ENCODE measurements around the gene UBE2S. TPM values are rescaled to one million over a fixed set of nuclear protein-coding genes. Genes with fewer than 3 reads are reported as not detected.
"Not testable (repeated sequence)": the region's sequence is repeated elsewhere in the genome, so short reads cannot be mapped to it uniquely, and the experiment has no call there.

UBE2S gene
- total RNA-seq, 1 donor from 2014 or later = 82.6 TPM

- no peaks in the 10 kb centered on the region for H3K9me3 ChIP-seq
- H3K36me3 ChIP-seq = peaks cover 16 to 27% of the 10 kb centered on the region in 2 donors
- H3K27ac ChIP-seq = peak overlapping the region; percentile 96 to 99
- peak overlapping the region; percentile 86 to 92 for H3K4me3 ChIP-seq
- DNase-seq (ENCODE audit: low spot score in 2 of 2) = peak in 1 of 2 donors; percentile 71
- TF ChIP-seq, protein P1, sequence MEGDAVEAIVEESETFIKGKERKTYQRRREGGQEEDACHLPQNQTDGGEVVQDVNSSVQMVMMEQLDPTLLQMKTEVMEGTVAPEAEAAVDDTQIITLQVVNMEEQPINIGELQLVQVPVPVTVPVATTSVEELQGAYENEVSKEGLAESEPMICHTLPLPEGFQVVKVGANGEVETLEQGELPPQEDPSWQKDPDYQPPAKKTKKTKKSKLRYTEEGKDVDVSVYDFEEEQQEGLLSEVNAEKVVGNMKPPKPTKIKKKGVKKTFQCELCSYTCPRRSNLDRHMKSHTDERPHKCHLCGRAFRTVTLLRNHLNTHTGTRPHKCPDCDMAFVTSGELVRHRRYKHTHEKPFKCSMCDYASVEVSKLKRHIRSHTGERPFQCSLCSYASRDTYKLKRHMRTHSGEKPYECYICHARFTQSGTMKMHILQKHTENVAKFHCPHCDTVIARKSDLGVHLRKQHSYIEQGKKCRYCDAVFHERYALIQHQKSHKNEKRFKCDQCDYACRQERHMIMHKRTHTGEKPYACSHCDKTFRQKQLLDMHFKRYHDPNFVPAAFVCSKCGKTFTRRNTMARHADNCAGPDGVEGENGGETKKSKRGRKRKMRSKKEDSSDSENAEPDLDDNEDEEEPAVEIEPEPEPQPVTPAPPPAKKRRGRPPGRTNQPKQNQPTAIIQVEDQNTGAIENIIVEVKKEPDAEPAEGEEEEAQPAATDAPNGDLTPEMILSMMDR (IDR thresholded peaks at IDR 0.05) = no peak
- peaks cover 11 to 13% of the 10 kb centered on the region in 2 donors for H3K4me1 ChIP-seq
- intact Hi-C loops (cut with DNase I) = loop anchor here (1.0 to 10.0 kb wide), 6 partner anchors 21 to 1540 kb away; partner anchors contain the start of genes LENG9, MYADM, PPP1R12C and ZSCAN5A
- no peaks in the 10 kb centered on the region for H3K27me3 ChIP-seq
Observed at GRCh38 chr19:55406826-55407549, 600 bp downstream of the UBE2S start.

DNA sequence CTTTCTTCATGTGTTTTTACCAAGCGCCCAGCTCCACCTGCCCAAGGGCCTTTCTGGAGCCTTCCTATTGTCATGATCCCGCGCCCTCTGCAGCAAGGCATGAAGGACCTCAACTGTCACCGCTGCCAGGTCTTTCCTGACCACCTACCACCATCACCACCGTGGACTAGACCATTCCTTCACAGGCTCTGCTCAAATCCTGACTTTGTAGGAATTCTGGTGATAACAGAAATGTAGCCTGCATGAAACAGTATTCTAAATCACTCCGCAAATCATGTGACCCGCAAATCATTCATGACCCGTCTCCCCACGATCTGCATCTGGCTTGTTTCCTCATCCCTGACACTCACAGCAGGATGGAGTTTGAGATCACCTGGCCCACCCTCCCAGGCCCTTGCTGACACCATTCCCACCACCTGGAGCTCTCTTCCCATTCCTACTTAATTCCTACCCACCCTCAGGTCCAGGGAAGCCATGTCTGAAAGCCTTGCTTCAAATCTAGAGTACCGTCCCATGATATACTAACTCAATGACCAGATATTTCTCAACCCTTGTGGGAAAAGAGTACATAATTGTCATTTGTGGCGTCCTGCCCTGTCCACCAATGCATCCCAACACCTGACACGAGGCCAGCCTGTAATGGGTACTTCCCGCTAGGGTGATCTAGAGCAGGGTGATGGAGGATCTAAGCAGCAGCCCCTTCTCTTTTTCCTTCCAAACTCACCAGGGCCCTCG, 1.3 kb downstream of the UBE2S start:
- peak overlapping the region; percentile 86 to 92 for H3K4me3 ChIP-seq
- H3K9me3 ChIP-seq = no peaks in the 10 kb centered on the region
- H3K27me3 ChIP-seq = no peaks in the 10 kb centered on the region
- peaks cover 11 to 13% of the 10 kb centered on the region in 2 donors for H3K4me1 ChIP-seq
- no peak overlapping the region for H3K27ac ChIP-seq
- intact Hi-C loops (cut with DNase I) = loop anchor here (5.0 to 10.0 kb wide), 5 partner anchors 96 to 1539 kb away; partner anchors contain the start of genes LENG9, MYADM, PPP1R12C and ZSCAN5A
- no peak for DNase-seq (ENCODE audit: low spot score in 2 of 2)
- TF ChIP-seq, protein P1 (IDR thresholded peaks at IDR 0.05) = no peak
- peaks cover 19 to 33% of the 10 kb centered on the region in 2 donors for H3K36me3 ChIP-seq

DNA sequence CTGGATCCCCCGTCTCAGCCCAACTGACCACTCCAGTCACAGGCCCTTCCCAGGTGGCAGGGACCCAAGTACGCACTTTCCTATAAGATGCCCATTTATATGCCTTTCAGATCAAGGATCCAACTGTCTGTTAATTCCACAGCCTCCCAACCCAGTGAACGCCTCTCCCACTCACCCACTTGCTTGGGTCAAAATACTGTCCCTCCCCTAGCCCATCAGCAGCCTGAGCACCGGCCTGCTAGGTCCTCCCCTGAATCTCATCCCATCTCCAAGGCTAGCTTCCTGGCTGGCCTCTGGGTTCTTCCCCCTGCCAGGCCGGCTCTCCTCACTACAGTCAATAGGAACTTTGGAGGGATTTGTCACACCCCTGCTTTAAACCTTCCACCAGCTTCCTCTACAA, 1.9 kb downstream of the UBE2S start:
- H3K27ac ChIP-seq = no peak overlapping the region
- H3K36me3 ChIP-seq = peaks cover 19 to 39% of the 10 kb centered on the region in 2 donors
- intact Hi-C loops (cut with DNase I) = loop anchor here (5.0 to 10.0 kb wide), 5 partner anchors 97 to 1538 kb away; partner anchors contain the start of genes LENG9, MYADM, PPP1R12C and ZSCAN5A
- DNase-seq (ENCODE audit: low spot score in 2 of 2) = no peak
- no peaks in the 10 kb centered on the region for H3K9me3 ChIP-seq
- H3K4me3 ChIP-seq = peak overlapping the region in 1 of 2 donors; percentile 86
- no peaks in the 10 kb centered on the region for H3K27me3 ChIP-seq
- TF ChIP-seq, protein P1 (IDR thresholded peaks at IDR 0.05) = no peak
- H3K4me1 ChIP-seq = peaks cover 11 to 13% of the 10 kb centered on the region in 2 donors

DNA sequence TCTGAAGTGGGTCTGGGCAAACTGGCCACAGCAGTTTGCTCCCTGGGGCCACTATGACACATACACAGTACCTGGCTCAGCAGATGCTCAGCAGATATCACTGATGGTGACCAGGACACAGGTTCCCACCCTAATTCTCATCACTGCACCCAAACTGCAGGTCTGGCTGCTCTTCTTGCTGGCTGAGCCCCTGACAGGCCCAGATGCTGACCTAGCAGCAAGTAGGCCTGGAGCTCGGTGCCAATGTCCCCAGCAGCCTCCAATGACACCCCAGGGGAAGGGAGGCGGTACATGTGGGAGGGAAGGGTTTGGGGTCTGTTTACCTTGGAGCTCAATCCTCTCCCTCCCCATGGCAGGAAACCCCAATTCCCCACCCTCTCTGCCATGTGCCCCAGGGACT, 5.1 kb downstream of the UBE2S start:
- peaks cover 19 to 42% of the 10 kb centered on the region in 2 donors for H3K36me3 ChIP-seq
- H3K4me3 ChIP-seq = no peak overlapping the region
- TF ChIP-seq, protein P1 (IDR thresholded peaks at IDR 0.05) = no peak
- peaks cover 7 to 13% of the 10 kb centered on the region in 2 donors for H3K4me1 ChIP-seq
- no peak overlapping the region for H3K27ac ChIP-seq
- no peaks in the 10 kb centered on the region for H3K27me3 ChIP-seq
- no peaks in the 10 kb centered on the region for H3K9me3 ChIP-seq
- DNase-seq (ENCODE audit: low spot score in 2 of 2) = no peak
- intact Hi-C loops (cut with DNase I) = loop anchor here (10.0 kb wide), 1 partner anchor 912 kb away; the partner anchor contains the start of gene ZSCAN5A

DNA sequence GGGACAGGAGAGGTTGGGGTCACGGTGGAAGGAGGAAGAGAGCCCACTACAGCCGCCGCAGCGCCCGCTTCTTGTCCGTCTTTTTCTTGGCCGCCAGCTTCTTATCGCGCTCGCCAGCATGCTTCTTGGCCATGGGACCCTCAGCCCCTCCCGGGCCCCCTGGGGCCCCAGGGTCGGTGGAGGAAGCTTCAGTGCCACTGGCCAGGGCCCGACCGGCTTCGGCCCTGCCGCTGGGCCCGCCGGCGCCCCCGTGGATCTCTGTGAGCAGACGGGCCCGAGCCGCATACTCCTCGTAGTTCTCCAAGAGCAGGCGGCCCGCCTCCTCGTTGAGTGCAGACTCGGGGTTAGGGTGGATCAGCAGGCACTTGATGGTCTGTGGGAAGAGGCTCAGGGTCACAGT, 6.2 kb downstream of the UBE2S start:
- H3K4me3 ChIP-seq; H3K27ac ChIP-seq; H3K4me1 ChIP-seq; H3K9me3 ChIP-seq; H3K27me3 ChIP-seq; DNase-seq (ENCODE audit: low spot score in 2 of 2): not testable (repeated sequence)
- peaks cover 19 to 42% of the 10 kb centered on the region in 2 donors for H3K36me3 ChIP-seq
- intact Hi-C loops (cut with DNase I) = loop anchor here (10.0 kb wide), 1 partner anchor 913 kb away; the partner anchor contains the start of gene ZSCAN5A

All from ascending aorta (tissue), 2 donors.